OCI-LY7 (cell line): ENCODE results near the gene OCLN.

Experiments
- EZH2phosphoT487 ChIP-seq: fragments of 200-600 bp; sonication (generic); IDR thresholded peaks from 2 replicates; pipeline ENCODE4 v1.6.1; 2018; ENCODE audit warnings: low read depth, borderline replicate concordance, mild to moderate bottlenecking, mixed run types, antibody characterized with exemption, low read length, moderate library complexity, mixed read lengths
- TF ChIP-seq, protein P1 (sequence below): fragments of 200-600 bp; sonication (generic); conservative IDR thresholded peaks from 2 replicates; pipeline ENCODE4 v1.5.1; 2014; ENCODE audit warnings: mild to moderate bottlenecking, antibody characterized with exemption, low read length, moderate library complexity, mixed read lengths

DNA sequence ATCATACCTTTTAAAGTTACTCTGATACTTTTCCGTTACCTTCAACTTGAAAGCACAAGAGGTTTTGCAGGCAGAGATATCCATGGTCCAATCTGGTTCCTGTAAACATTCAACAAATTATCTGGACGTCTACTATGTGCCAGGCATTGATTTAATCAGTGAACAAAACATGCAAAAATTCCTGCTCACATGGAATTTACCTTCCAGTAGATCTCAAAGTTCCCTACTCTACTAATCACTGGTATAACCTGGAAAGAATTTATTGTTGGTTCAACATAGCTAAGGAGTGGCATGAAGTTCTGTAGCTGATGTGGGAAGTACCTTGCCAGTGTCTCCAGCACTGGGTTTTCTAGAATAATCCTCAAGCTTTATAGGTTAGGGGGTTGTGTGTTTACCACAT lies 9.8 kb downstream of the OCLN start:
- TF ChIP-seq, protein P1, sequence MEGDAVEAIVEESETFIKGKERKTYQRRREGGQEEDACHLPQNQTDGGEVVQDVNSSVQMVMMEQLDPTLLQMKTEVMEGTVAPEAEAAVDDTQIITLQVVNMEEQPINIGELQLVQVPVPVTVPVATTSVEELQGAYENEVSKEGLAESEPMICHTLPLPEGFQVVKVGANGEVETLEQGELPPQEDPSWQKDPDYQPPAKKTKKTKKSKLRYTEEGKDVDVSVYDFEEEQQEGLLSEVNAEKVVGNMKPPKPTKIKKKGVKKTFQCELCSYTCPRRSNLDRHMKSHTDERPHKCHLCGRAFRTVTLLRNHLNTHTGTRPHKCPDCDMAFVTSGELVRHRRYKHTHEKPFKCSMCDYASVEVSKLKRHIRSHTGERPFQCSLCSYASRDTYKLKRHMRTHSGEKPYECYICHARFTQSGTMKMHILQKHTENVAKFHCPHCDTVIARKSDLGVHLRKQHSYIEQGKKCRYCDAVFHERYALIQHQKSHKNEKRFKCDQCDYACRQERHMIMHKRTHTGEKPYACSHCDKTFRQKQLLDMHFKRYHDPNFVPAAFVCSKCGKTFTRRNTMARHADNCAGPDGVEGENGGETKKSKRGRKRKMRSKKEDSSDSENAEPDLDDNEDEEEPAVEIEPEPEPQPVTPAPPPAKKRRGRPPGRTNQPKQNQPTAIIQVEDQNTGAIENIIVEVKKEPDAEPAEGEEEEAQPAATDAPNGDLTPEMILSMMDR = no peak
- TF ChIP-seq EZH2phosphoT487 = no peak
